GM19035 (cell line): ENCODE measurements around the gene AGRP.
"Not testable (repeated sequence)": the region's sequence is repeated elsewhere in the genome, so short reads cannot be mapped to it uniquely, and the experiment has no call there.

Experiments used
- ATAC-seq: cut with Tn5 transposase; IDR thresholded peaks from one replicate; pipeline ENCODE4 v1.9.1; 2021; ENCODE audit not compliant: unreplicated experiment

The AGRP gene

GRCh38 chr16:67504031-67505021, 21.0 kb upstream of the AGRP start:
- peak; percentile 70 for ATAC-seq

GRCh38 chr16:67499106-67499505, 15.8 kb upstream of the AGRP start:
- no peak for ATAC-seq

- no peak for ATAC-seq
Observed at GRCh38 chr16:67490335-67491096, 7.2 kb upstream of the AGRP start.

- no peak for ATAC-seq
Observed at GRCh38 chr16:67489401-67490083, 6.2 kb upstream of the AGRP start.

GRCh38 chr16:67487561-67487960, 4.2 kb upstream of the AGRP start:
- ATAC-seq: not testable (repeated sequence)

GRCh38 chr16:67486805-67487204, 3.5 kb upstream of the AGRP start:
- ATAC-seq: no peak

GRCh38 chr16:67483731-67484525, 581 bp upstream of the AGRP start:
- ATAC-seq: no peak

- no peak for ATAC-seq
Observed at GRCh38 chr16:67482233-67482924, 968 bp downstream of the AGRP start.

- ATAC-seq: no peak
Observed at GRCh38 chr16:67481561-67482232, 1.6 kb downstream of the AGRP start.

- peak; percentile 90 for ATAC-seq
Observed at GRCh38 chr16:67480833-67481560, 2.4 kb downstream of the AGRP start, which contains the start of gene ATP6V0D1. Gene ATP6V0D1 (minus strand): TSS chr16:67481157. CDS start chr16:67481086, 71 bp downstream.

- ATAC-seq: no peak
Observed at GRCh38 chr16:67477960-67478554, 5.3 kb downstream of the AGRP start.

- no peak for ATAC-seq
Observed at GRCh38 chr16:67474551-67475455, 8.5 kb downstream of the AGRP start.

GRCh38 chr16:67471758-67472384, 11.5 kb downstream of the AGRP start:
- ATAC-seq: no peak

- ATAC-seq: no peak
Observed at GRCh38 chr16:67470359-67470758, 13.0 kb downstream of the AGRP start.

GRCh38 chr16:67468731-67469130, 14.6 kb downstream of the AGRP start:
- no peak for ATAC-seq

GRCh38 chr16:67466581-67466980, 16.8 kb downstream of the AGRP start:
- ATAC-seq: no peak

GRCh38 chr16:67464565-67464964, 18.8 kb downstream of the AGRP start:
- no peak for ATAC-seq
